Neural crest cell (in vitro differentiated cells): ENCODE data around the gene GATM. TPM values are rescaled to one million over a fixed set of nuclear protein-coding genes. Genes with fewer than 3 reads are reported as not detected.

Source experiments
- DNase-seq: peaks from one replicate; pipeline ENCODE4 v3.0.0; 2021; ENCODE audit warnings: low read depth, mixed read lengths, low spot score
- H3K27ac Mint-ChIP-seq: one replicate; pipeline ENCODE4 v1.8.0; 2021; ENCODE audit warnings: mild to moderate bottlenecking, mixed read lengths; ENCODE audit not compliant: unreplicated experiment
- H3K27me3 Mint-ChIP-seq: 2 replicates; pipeline ENCODE4 v1.8.0; 2021; ENCODE audit warnings: low read depth, mild to moderate bottlenecking, mixed read lengths
- H3K36me3 Mint-ChIP-seq: 2 replicates; pipeline ENCODE4 v1.8.0; 2021; ENCODE audit warnings: low read depth, mild to moderate bottlenecking, mixed read lengths
- H3K4me1 Mint-ChIP-seq: 2 replicates; pipeline ENCODE4 v1.8.0; 2021; ENCODE audit warnings: mixed read lengths
- H3K4me3 Mint-ChIP-seq: one replicate; pipeline ENCODE4 v1.8.0; 2021; ENCODE audit warnings: mild to moderate bottlenecking, mixed read lengths
- H3K9me3 Mint-ChIP-seq: 2 replicates; pipeline ENCODE4 v1.8.0; 2021; ENCODE audit warnings: mixed read lengths
- total RNA-seq: library from RNA; stranded (reverse); gene quantifications from 2 replicates; pipeline ENCODE4 v1.2.1, GENCODE V29; 2021
- TF ChIP-seq, protein P1 (sequence below): fragments of 200-600 bp; sonication (generic); conservative IDR thresholded peaks from 2 replicates; pipeline ENCODE4 v1.5.0; 2021; ENCODE audit warnings: antibody characterized with exemption, mild to moderate bottlenecking

Gene GATM
- total RNA-seq, 1 donor from 2014 or later: 9.7 TPM

DNA sequence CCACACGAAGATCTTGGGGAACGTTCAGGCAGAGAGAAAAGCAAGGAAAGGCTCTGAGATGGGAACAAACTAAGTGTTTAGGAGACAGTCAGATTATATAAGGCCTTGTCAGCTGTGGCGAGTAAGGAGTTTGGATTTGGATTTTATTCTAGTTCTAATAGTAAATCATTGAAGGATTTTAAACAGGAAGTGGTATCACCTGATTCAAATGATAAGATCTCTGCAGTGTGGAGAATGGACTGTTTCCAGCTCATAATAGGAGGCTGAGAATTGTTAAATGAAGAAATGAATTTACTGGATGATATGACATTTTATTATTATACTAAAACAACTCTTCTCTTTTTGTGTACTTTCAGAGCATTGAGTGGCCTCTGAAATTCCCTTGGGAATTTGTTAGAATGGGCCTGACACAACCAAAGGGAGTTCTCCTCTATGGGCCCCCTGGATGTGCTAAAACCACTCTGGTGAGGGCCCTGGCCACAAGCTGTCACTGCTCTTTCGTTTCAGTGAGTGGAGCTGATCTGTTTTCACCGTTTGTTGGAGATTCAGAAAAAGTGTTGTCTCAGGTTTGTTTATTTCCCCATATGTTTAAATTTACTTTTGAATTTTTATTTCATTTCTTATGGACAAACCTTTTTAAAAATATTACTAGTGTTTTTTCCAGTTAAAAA lies 36.0 kb upstream of the GATM start:
- H3K27me3 Mint-ChIP-seq: no peaks in the 10 kb centered on the region
- H3K36me3 Mint-ChIP-seq: peaks cover 31% of the 10 kb centered on the region
- no peaks in the 10 kb centered on the region for H3K4me1 Mint-ChIP-seq
- H3K27ac Mint-ChIP-seq: no peak overlapping the region
- TF ChIP-seq, protein P1, sequence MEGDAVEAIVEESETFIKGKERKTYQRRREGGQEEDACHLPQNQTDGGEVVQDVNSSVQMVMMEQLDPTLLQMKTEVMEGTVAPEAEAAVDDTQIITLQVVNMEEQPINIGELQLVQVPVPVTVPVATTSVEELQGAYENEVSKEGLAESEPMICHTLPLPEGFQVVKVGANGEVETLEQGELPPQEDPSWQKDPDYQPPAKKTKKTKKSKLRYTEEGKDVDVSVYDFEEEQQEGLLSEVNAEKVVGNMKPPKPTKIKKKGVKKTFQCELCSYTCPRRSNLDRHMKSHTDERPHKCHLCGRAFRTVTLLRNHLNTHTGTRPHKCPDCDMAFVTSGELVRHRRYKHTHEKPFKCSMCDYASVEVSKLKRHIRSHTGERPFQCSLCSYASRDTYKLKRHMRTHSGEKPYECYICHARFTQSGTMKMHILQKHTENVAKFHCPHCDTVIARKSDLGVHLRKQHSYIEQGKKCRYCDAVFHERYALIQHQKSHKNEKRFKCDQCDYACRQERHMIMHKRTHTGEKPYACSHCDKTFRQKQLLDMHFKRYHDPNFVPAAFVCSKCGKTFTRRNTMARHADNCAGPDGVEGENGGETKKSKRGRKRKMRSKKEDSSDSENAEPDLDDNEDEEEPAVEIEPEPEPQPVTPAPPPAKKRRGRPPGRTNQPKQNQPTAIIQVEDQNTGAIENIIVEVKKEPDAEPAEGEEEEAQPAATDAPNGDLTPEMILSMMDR: no peak
- no peak overlapping the region for H3K4me3 Mint-ChIP-seq
- H3K9me3 Mint-ChIP-seq: no peaks in the 10 kb centered on the region
- no peak for DNase-seq

DNA sequence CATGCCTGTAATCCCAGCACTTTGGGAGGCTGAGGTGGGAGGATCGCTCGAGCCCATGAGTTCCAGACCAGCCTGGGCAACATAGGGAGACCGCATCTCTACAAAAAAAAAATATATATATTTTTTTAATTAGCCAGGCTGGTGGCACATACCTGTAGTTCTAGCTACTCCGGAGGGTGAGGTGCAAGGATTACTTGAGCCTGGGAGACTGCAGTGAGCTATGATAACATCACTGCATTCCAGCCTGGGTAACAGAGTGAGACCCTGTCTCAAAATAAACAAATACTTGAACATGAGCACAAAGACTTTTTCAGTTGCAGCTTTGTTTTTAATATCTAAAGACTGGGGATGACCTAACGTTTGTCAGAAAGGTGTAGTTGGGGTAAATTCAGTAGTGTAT lies 31.3 kb upstream of the GATM start:
- H3K4me3 Mint-ChIP-seq: no peak overlapping the region
- H3K27ac Mint-ChIP-seq: no peak overlapping the region
- H3K36me3 Mint-ChIP-seq: peaks cover 25% of the 10 kb centered on the region
- peaks cover 6% of the 10 kb centered on the region for H3K4me1 Mint-ChIP-seq
- H3K27me3 Mint-ChIP-seq: no peaks in the 10 kb centered on the region
- TF ChIP-seq, protein P1: no peak
- no peak for DNase-seq
- no peaks in the 10 kb centered on the region for H3K9me3 Mint-ChIP-seq

DNA sequence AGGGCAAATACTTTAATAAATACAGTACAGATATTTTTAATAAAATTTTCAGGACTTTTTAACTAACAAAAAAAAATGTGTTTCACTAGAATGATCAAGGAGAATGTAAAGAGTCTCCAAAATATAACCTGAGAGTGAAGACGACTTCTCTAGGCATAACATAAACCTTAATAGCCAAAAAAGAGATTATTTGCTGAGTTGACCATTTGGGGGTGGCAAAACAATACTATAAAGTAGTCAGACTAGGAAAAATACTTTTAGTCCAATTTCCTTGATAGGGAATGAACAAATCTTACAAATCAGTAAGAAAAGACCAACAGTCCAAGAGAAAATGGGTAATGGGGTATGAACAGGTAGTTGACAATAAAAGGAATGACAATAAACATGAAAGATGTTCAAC lies 29.4 kb upstream of the GATM start:
- Mint-ChIP-seq H3K4me3 (no peak overlapping the region), H3K27me3 (no peaks in the 10 kb centered on the region), H3K9me3 (no peaks in the 10 kb centered on the region), H3K27ac (no peak overlapping the region), H3K36me3 (peaks cover 16% of the 10 kb centered on the region), H3K4me1 (peaks cover 14% of the 10 kb centered on the region)
- TF ChIP-seq, protein P1: no peak
- DNase-seq: no peak

DNA sequence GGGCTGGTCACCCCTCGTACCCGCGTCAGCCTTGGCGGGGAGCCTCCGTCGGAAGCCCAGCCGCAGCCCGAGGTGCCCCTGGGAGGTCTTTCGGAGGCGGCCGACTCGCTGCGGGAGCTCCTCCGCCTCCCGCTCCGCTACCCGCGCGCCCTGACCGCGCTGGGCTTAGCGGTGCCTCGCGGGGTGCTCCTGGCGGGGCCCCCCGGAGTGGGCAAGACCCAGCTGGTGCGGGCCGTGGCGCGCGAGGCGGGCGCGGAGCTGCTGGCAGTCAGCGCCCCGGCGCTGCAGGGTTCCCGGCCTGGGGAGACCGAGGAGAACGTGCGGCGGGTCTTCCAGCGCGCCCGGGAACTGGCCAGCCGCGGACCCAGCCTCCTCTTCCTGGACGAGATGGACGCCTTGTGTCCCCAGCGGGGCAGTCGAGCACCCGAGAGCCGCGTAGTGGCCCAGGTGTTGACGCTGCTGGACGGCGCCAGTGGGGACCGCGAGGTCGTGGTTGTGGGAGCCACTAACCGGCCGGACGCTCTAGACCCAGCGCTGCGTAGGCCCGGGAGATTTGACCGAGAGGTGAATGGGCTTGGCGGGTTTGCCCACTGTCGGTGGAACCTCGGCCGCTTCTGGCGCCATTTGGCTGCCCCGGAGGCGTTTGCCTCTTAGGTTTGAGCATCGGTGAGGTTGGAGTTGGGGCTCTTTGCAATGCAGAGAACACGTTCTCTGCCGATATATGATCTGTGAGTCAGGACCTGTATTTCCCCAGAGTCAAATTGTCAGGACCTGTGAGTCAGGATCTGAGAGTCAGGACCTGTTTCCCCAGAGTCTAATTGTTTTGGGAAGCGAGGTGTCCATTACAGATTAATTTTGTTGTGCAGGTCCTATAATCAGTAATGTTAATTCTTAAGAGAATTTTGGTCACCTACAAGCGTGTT lies 24.9 kb upstream of the GATM start:
- H3K27me3 Mint-ChIP-seq: peaks cover 13% of the 10 kb centered on the region
- peak; percentile 14 for DNase-seq
- H3K36me3 Mint-ChIP-seq: peaks cover 2% of the 10 kb centered on the region
- peaks cover 24% of the 10 kb centered on the region for H3K4me1 Mint-ChIP-seq
- H3K27ac Mint-ChIP-seq: peak overlapping the region; percentile 62
- no peaks in the 10 kb centered on the region for H3K9me3 Mint-ChIP-seq
- TF ChIP-seq, protein P1: no peak
- H3K4me3 Mint-ChIP-seq: peak overlapping the region; percentile 92

DNA sequence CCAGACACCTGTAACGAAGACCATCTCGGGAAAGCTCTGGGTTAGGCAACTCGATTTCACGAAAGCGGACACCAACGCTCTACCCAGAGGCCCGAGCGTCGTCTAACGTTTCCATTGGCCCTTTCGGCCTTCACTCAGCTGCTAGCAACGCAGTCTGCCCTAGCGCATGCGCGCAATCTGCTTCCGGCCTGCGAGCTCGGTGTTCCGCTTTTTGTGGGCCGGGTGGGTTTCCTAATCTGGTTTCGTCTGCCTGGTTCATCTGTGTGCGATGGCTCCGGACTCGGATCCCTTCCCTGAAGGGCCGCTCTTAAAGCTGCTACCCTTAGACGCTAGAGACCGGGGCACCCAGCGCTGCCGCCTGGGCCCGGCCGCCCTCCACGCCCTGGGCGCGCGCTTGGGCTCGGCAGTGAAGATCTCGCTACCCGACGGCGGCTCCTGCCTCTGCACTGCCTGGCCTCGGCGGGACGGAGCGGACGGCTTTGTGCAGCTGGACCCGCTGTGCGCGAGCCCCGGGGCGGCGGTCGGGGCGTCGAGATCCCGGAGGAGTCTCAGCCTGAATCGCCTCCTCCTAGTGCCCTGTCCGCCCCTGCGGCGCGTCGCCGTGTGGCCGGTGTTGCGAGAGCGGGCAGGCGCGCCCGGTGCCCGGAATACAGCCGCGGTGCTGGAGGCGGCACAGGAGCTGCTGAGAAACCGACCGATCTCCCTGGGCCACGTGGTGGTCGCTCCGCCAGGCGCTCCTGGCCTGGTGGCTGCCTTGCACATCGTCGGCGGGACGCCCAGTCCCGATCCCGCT lies 24.0 kb upstream of the GATM start:
- Mint-ChIP-seq H3K27ac (peak overlapping the region; percentile 54), H3K4me3 (peak overlapping the region; percentile 96), H3K4me1 (peaks cover 24% of the 10 kb centered on the region), H3K27me3 (peaks cover 19% of the 10 kb centered on the region), H3K36me3 (peaks cover 2% of the 10 kb centered on the region), H3K9me3 (no peaks in the 10 kb centered on the region)
- peak; percentile 86 for DNase-seq
- TF ChIP-seq, protein P1: peak; percentile 25
